ENCODE results near the gene SPATA46. TPM values are rescaled to one million over a fixed set of nuclear protein-coding genes. Genes with fewer than 3 reads are reported as not detected.

The SPATA46 gene
- total RNA-seq, 2 experiments from 2014 or later: not detected

DNA sequence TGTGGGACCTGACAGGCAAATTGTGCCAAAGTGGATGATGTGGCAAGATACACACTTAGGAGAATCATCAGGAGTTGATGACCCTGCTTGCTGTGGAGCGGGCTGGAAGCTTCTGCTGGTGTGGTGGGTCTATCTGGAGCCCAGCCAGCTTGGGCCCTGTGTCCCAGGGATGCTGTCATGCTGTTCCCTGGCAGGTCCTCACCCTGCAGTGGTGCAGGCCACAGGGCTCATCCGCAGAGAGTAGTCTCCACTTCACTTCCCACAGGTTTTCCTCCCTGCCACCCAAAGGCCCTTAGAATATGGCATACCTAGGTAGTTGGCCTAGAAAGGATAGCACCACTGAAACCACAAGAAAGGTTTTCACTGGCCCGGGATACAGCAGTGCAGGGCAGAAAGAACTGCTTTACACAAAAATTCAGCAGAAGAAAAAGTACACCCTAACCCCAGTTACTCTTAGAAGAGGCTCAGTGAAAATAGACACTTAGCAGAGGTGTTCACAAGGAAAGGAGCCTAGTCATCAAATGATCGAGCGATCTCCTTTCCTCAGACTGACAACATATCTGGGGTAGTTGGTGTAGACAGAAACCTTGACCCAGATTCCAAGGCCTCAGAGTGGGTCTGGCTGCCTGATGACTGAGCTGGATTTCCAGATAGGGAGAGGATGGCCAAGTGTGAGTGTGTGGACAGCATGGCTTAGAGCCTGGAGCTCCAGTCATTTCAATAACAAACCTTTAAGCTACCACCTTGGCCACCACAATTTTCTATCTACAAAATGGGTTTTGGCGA lies 3.6 kb upstream of the SPATA46 start:
- CTCF ChIA-PET: interaction anchor here (1.1 kb wide), 1 partner anchor 75 kb away, joined by 3 read pairs; no protein-coding TSS in a partner anchor
- no peaks in the 10 kb centered on the region for H3K36me3 Mint-ChIP-seq (ENCODE audit: low read depth)
- DNase-seq: no peak
- no peaks in the 10 kb centered on the region for H3K4me1 Mint-ChIP-seq
- H3K27ac Mint-ChIP-seq: no peak overlapping the region
- POLR2A ChIA-PET: no interaction called here
- H3K9me3 Mint-ChIP-seq: no peaks in the 10 kb centered on the region
- no peaks in the 10 kb centered on the region for H3K27me3 Mint-ChIP-seq
- H3K4me3 Mint-ChIP-seq: no peak overlapping the region

DNA sequence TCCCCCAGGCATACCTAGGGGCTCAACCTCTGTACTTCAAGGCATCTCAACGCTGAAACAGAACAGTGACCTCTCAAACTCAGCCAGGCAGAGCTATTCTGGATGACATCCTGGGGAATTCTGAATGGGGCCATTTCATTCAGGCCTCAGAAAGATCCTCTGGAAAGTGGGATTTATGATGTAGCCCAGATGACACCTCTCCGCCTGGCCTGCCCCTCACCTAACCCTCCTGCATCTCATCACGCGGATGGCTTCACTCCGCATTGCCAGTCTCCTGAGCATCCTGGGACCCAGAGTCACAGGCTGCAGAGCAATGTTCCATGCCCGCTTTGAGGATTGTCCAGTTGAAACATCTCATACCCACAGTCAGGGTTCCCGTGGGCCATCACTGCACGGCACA lies 1.2 kb downstream of the SPATA46 start:
- CTCF ChIA-PET: no interaction called here
- no peak overlapping the region for H3K27ac Mint-ChIP-seq

DNA sequence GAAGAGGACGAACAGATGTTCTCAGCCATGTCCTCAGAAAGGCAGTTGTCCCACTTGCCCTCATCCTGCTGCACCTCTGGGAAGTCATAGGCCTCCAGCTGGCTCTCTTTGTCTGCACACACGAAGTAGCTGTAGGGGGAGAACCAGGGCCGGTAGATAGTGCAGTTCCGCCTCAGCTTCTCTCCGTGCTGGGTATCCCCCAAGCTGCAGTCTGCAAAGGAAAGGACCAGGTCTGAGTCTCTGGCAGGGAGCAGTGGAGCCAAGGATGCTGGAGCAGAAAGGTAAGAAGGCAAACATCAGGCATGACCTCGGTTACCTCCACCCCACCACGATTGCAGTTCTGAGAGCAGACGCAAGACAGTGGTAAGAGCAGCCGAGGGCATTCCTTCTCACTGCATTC lies 2.2 kb downstream of the SPATA46 start:
- Mint-ChIP-seq H3K9me3 (no peaks in the 10 kb centered on the region), H3K4me1 (no peaks in the 10 kb centered on the region), H3K27me3 (no peaks in the 10 kb centered on the region), H3K36me3 (ENCODE audit: low read depth) (no peaks in the 10 kb centered on the region), H3K27ac (no peak overlapping the region), H3K4me3 (no peak overlapping the region)
- DNase-seq: no peak
- POLR2A ChIA-PET: no interaction called here
- CTCF ChIA-PET: no interaction called here

More for the DNA sequence above, 1.2 kb downstream of the SPATA46 start:
- Mint-ChIP-seq H3K4me3 (no peak overlapping the region), H3K4me1 (no peaks in the 10 kb centered on the region), H3K36me3 (ENCODE audit: low read depth) (no peaks in the 10 kb centered on the region), H3K27me3 (no peaks in the 10 kb centered on the region), H3K9me3 (no peaks in the 10 kb centered on the region)
- POLR2A ChIA-PET: no interaction called here
- no peak for DNase-seq

DNA sequence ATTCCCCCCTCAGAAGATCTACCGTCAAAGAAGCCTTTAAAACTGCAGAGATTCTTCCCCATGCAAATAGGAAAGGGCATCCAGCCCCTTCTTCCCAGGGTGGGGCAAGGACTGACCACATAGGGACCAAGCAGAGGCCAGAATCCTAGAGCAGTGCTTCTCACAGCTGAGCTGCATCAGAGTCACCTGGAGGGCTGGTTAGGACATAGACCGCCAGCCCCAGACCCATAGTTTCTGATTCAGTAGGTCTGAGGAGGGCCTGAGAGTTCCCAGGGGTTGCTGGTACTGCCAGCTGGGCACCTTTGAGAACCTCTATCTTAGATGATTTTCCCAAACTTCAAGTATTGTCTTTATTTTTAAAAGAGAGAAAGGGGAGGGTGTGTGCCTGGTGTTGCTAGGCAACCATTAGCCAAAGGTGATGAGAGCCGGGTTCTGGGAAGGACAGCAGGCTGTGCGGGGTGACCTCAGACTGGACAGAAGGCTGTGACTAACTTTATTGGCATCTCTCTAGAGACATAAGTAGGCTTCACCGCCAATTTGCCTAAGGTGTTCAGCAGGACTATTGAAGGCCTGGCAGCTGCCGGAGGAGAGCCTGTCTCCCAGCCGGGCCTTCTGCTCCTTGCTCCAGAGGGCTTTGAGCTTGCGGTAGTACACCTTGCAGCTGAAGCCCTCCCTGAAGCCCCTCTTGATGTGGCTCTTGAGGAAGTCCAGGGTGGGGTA lies 3.0 kb downstream of the SPATA46 start:
- ChIA-PET CTCF (no interaction called here), POLR2A (no interaction called here)
- H3K4me1 Mint-ChIP-seq: no peaks in the 10 kb centered on the region
- H3K4me3 Mint-ChIP-seq: no peak overlapping the region
- H3K27ac Mint-ChIP-seq: no peak overlapping the region
- DNase-seq: no peak
- no peaks in the 10 kb centered on the region for H3K27me3 Mint-ChIP-seq
- no peaks in the 10 kb centered on the region for H3K9me3 Mint-ChIP-seq
- H3K36me3 Mint-ChIP-seq (ENCODE audit: low read depth): no peaks in the 10 kb centered on the region

DNA sequence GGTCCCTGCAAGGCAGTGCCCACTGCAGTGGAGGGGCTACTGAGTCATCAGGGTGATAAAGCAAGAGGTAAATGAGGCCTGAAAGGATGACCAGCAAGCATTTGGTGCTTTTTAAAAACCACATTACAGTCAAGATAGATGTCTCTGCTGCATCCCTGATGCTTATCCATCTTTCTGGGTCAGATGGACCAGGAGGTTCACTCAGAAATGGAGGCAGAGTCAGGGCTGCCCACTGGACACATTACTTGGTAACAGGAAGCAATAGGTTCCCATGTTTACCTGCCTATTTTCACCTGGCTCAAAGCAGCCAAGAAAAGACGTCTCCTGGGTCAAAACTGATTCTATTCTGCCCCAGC lies 3.6 kb downstream of the SPATA46 start:
- no peaks in the 10 kb centered on the region for H3K4me1 Mint-ChIP-seq
- H3K9me3 Mint-ChIP-seq: no peaks in the 10 kb centered on the region
- no peaks in the 10 kb centered on the region for H3K36me3 Mint-ChIP-seq (ENCODE audit: low read depth)
- ChIA-PET CTCF (no interaction called here), POLR2A (no interaction called here)
- H3K4me3 Mint-ChIP-seq: no peak overlapping the region
- H3K27me3 Mint-ChIP-seq: no peaks in the 10 kb centered on the region
- no peak for DNase-seq
- H3K27ac Mint-ChIP-seq: no peak overlapping the region

DNA sequence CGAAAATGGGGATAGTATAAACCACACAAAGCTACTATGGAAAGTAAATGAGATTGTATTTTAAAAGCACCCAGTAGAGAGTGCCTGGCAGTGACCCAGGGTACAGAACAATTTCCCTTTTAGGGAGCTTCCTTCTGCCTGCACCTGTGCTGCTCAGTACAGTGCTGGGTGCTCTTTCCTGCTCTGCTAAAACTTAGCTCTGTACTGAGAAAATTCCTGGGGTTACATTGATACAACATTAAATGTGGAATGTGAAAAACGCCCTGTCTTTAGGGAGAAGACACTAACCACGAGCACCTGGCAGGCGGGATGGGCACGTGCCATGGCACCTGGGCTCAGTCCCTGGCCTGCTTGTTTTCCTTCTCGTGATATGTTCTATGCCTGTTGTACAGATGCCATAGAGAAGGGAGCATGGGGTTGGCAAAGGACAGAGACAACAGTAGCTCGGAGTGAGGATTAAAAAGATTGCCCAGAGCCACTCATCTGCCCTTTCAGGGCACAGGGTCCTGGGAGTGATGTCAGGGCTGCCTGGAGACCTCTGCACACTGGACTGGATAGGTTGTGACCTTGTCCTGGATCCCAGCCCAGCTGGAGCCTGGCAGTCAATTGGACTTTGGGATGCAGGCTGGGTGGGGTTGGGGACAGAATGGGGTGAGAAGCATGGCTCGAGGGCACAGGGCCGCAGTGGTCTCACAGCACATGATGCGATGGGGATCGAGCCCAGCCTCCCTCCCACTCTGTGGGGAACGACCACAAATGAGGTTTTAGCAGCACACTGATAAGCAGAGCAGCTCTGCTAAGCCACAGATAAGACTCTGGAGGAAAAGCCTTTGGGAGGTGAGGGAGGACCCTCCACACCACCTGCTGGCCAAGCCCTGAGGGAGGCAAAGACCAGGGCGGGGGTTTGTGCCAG lies 4.2 kb downstream of the SPATA46 start:
- POLR2A ChIA-PET: no interaction called here
- no peaks in the 10 kb centered on the region for H3K36me3 Mint-ChIP-seq (ENCODE audit: low read depth)
- no peaks in the 10 kb centered on the region for H3K9me3 Mint-ChIP-seq
- no peaks in the 10 kb centered on the region for H3K4me1 Mint-ChIP-seq
- H3K27me3 Mint-ChIP-seq: no peaks in the 10 kb centered on the region
- H3K4me3 Mint-ChIP-seq: no peak overlapping the region
- DNase-seq: no peak
- H3K27ac Mint-ChIP-seq: no peak overlapping the region
- CTCF ChIA-PET: no interaction called here

DNA sequence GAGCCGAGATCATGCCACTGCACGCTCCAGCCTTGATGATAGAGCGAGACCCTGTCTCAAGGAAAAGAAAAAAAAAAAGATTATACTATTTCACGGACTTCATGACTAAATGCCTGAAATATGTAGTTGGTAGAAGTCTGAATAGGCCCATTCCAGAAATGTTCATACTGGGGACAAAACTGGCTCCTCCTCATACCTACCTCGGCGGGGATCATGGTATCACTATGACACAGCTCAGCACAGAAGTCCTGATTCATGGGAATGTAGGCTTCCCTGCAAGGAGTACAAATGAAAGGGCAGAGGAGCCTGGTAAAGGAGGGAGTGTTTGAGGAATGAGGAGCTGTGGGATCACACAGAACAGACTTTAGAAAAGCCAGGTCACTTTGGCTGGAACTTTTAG lies 5.0 kb downstream of the SPATA46 start:
- no peak for DNase-seq
- no peaks in the 10 kb centered on the region for H3K4me1 Mint-ChIP-seq
- H3K4me3 Mint-ChIP-seq: no peak overlapping the region
- no peak overlapping the region for H3K27ac Mint-ChIP-seq
- no peaks in the 10 kb centered on the region for H3K36me3 Mint-ChIP-seq (ENCODE audit: low read depth)
- H3K9me3 Mint-ChIP-seq: no peaks in the 10 kb centered on the region
- no peaks in the 10 kb centered on the region for H3K27me3 Mint-ChIP-seq
- CTCF ChIA-PET: no interaction called here
- POLR2A ChIA-PET: no interaction called here

DNA sequence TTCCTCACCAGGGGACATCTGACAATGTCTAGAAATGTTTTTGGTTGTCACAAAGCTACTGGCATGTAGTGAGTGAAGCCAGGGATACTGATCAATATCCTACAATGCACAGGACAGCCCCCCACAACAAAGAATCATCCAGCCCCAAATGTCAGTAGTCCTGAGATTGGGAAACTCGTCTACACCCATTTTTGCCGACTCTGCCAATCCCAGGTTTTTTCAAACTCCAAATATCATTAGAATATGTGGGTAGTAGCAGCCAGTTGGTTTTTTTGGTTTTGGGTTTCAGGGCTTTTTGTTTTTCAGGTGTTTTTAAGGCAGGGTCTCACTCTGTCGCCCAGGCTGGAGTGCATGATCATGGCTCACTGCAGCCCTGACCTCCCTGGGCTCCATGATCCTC lies 5.9 kb downstream of the SPATA46 start:
- CTCF ChIA-PET: no interaction called here

DNA sequence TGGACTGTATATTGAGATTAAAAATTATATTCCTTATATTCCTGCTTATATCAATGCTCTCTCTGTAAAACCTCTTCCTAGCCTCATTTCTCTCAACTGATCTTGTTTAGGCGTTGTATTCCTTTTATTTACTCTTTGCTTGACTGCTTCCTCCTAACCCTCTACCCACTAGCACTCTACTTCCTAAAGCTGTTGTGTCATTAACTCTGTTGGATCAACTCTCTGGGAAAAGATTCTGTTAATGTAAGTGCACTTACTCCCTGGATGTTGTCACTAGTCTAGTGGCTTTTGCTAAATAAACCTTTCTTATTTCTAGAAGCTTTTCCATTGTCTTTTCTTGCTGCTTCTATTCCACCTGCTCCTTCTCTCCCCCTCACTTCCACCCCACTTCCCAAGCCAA lies 6.5 kb downstream of the SPATA46 start:
- POLR2A ChIA-PET: no interaction called here
- DNase-seq: no peak
- H3K27me3 Mint-ChIP-seq: no peaks in the 10 kb centered on the region
- no peaks in the 10 kb centered on the region for H3K9me3 Mint-ChIP-seq
- no peaks in the 10 kb centered on the region for H3K4me1 Mint-ChIP-seq
- H3K27ac Mint-ChIP-seq: no peak overlapping the region
- H3K36me3 Mint-ChIP-seq (ENCODE audit: low read depth): no peaks in the 10 kb centered on the region
- no peak overlapping the region for H3K4me3 Mint-ChIP-seq
- CTCF ChIA-PET: no interaction called here

More for the DNA sequence above, 5.9 kb downstream of the SPATA46 start:
- no peak overlapping the region for H3K4me3 Mint-ChIP-seq
- no peaks in the 10 kb centered on the region for H3K4me1 Mint-ChIP-seq
- no peak for DNase-seq
- POLR2A ChIA-PET: no interaction called here
- H3K9me3 Mint-ChIP-seq: no peaks in the 10 kb centered on the region
- H3K27ac Mint-ChIP-seq: no peak overlapping the region
- H3K36me3 Mint-ChIP-seq (ENCODE audit: low read depth): no peaks in the 10 kb centered on the region
- H3K27me3 Mint-ChIP-seq: no peaks in the 10 kb centered on the region

DNA sequence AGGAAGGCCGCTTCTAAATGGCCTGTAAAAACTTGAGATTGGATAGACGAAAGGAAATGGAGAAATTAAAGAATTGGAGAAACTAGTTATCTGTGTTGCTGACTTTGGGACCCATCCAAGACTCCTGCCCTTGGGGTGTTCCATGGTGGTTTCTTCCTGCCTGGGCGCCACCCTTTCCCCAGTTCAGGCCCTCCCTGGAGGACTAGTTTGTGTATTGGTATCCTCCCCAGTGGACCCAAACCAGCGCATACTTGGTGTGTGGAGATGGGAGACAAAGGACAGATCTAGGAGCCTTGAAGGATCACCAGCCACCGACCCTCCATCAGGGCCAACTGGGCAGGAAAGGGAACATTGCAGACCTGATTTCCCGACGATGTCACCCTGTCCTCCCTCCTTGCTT lies 7.1 kb downstream of the SPATA46 start:
- Mint-ChIP-seq H3K27me3 (no peaks in the 10 kb centered on the region), H3K9me3 (no peaks in the 10 kb centered on the region), H3K36me3 (ENCODE audit: low read depth) (no peaks in the 10 kb centered on the region), H3K4me1 (no peaks in the 10 kb centered on the region), H3K27ac (no peak overlapping the region), H3K4me3 (no peak overlapping the region)
- DNase-seq: no peak
- CTCF ChIA-PET: no interaction called here
- POLR2A ChIA-PET: no interaction called here

DNA sequence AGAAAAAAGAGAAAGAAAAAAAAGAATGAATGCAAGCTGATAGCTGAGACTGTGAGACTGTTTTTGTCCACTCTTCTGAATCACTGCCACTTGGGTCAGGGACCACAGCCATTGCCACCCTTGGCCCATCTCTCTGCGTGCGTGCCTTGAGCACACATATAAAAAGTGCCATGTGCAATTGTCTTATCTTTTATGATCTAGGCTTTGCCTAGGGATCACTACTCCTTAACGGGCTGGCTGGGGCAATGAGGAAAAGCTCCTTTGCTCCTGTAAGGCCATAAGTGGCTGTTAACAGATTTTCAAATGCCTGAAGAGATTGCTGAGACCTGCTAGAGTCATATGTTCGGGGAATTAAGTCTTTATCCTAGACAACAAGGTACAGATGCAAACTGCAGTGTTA lies 8.2 kb downstream of the SPATA46 start:
- no peak for DNase-seq
- POLR2A ChIA-PET: no interaction called here
- CTCF ChIA-PET: no interaction called here
- no peaks in the 10 kb centered on the region for H3K36me3 Mint-ChIP-seq (ENCODE audit: low read depth)
- no peak overlapping the region for H3K27ac Mint-ChIP-seq
- H3K27me3 Mint-ChIP-seq: no peaks in the 10 kb centered on the region
- no peaks in the 10 kb centered on the region for H3K4me1 Mint-ChIP-seq
- H3K4me3 Mint-ChIP-seq: no peak overlapping the region
- no peaks in the 10 kb centered on the region for H3K9me3 Mint-ChIP-seq

DNA sequence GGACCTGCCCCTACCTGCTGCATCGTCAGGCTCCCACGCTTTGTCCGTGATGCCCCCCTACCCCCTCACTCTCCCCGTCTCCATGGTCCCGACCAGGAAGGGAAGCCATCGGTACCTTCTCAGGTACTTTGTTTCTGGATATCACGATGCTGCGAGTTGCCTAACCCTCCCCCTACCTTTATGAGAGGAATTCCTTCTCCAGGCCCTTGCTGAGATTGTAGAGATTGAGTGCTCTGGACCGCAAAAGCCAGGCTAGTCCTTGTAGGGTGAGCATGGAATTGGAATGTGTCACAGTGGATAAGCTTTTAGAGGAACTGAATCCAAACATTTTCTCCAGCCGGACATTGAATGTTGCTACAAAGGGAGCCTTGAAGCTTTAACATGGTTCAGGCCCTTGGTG lies 8.9 kb downstream of the SPATA46 start:
- Mint-ChIP-seq H3K4me3 (no peak overlapping the region), H3K36me3 (ENCODE audit: low read depth) (no peaks in the 10 kb centered on the region), H3K27me3 (no peaks in the 10 kb centered on the region), H3K4me1 (no peaks in the 10 kb centered on the region), H3K27ac (no peak overlapping the region), H3K9me3 (no peaks in the 10 kb centered on the region)
- CTCF ChIA-PET: interaction anchor here (1.9 kb wide), 1 partner anchor 11 kb away, joined by 5 read pairs; no protein-coding TSS in a partner anchor
- no peak for DNase-seq
- POLR2A ChIA-PET: no interaction called here

DNA sequence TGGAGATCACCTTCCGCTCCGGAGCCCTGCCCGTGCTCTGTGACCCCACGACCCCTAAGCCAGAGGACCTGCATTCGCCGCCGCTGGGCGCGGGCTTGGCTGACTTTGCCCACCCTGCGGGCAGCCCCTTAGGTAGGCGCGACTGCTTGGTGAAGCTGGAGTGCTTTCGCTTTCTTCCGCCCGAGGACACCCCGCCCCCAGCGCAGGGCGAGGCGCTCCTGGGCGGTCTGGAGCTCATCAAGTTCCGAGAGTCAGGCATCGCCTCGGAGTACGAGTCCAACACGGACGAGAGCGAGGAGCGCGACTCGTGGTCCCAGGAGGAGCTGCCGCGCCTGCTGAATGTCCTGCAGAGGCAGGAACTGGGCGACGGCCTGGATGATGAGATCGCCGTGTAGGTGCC lies 9.6 kb downstream of the SPATA46 start:
- ChIA-PET POLR2A (no interaction called here), CTCF (interaction anchor here (1.9 kb wide), 1 partner anchor 10 kb away, joined by 5 read pairs; no protein-coding TSS in a partner anchor)
- no peaks in the 10 kb centered on the region for H3K9me3 Mint-ChIP-seq

More for the DNA sequence above, 9.6 kb downstream of the SPATA46 start:
- DNase-seq: no peak
- H3K27ac Mint-ChIP-seq: no peak overlapping the region
- H3K4me1 Mint-ChIP-seq: no peaks in the 10 kb centered on the region
- H3K4me3 Mint-ChIP-seq: peak overlapping the region; percentile 5
- H3K27me3 Mint-ChIP-seq: no peaks in the 10 kb centered on the region
- no peaks in the 10 kb centered on the region for H3K36me3 Mint-ChIP-seq (ENCODE audit: low read depth)
